GM19397 (cell line): ENCODE measurements around the gene CRB3.

Source experiments
- ATAC-seq: cut with Tn5 transposase; IDR thresholded peaks from one replicate; pipeline ENCODE4 v1.9.1; 2021; ENCODE audit warnings: mild to moderate bottlenecking, moderate library complexity; ENCODE audit not compliant: unreplicated experiment

The CRB3 gene

DNA sequence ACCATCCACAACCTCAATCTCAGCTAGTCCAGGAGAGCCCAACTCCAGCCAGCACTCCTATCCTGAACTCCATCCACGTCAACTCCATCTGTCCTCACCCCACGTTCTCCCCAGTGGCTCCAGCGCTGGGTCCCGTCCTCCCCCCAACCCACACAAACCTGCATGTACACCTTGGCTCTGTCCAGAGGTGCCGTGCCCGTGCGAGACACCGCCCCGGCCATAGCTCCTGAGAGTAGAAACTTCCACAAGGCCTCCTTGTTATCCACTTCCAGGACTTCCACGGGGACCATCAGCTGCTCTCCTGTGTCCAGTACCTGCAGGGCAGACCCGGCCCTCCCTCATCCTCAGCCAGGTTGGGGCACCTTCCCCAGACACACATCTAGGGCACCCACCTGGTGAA is 32.2 kb upstream of the CRB3 start:
- ATAC-seq: no peak

DNA sequence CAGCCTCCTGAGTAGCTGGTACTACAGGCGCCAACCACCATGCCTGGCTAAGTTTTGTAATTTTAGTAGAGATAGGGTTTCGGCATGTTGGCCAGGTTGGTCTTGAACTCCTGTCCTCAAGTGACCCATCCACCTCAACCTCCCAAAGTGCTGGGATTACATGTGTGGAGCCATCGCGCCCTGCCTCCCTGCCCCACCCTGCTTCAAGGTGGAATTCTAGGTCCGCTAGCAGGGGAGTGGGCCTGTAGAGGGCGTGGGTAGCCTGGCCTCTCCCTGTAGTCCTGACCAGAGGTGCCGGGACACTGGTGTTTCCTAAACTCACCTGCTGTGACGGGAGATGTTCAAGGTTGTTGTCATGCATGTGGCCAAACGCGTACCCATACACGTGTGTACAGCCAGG is 30.9 kb upstream of the CRB3 start:
- no peak for ATAC-seq

GRCh38 chr19:6433663-6434062 is 30.4 kb upstream of the CRB3 start, which contains the start of gene SLC25A41:
Gene SLC25A41, minus strand, starts transcription at chr19:6433763. Its CDS starts 70 bp downstream, at chr19:6433693.
- no peak for ATAC-seq

DNA sequence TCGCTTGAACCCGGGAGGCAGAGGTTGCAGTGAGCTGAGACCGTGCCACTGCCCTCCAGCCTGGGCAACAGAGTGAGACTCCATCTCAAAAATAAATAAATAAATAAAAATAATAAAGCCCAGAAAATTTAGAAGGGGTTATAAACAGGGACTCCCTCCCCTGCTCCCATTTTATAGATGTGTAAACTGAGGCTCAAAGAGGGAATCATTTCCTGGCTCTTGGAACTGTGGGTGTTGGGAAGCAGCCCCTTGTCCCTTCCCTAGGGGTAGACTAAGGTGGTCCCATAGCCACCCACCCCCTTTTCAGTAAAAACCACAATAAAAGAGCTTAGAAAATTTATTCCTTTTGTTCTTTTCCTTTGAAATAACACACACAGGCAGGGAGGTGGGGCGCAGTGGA is 24.3 kb upstream of the CRB3 start:
- ATAC-seq: no peak

GRCh38 chr19:6440905-6441304 is 23.2 kb upstream of the CRB3 start:
- no peak for ATAC-seq

GRCh38 chr19:6442087-6442688 is 21.9 kb upstream of the CRB3 start:
- ATAC-seq: no peak

DNA sequence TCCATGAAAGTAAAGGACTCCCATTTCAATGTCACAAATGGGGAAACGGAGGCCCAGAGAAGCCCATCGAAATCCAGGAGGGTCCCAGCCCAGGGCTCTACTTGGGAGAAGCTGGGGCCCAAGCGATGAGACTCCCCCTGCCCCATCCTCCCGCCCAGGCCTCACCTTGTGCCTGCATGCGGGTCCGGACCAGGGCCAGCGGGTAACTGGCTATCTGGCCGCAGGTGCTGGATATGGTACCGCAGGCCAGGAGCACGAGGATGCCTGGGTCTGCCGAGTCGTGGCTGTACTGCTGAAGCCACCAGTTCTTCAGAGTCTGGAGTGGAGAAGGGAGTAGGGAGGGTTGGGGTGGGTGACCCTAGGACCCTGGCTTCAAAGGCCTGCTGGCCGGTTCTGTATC is 20.1 kb upstream of the CRB3 start:
- ATAC-seq: no peak

GRCh38 chr19:6446452-6446851 is 17.6 kb upstream of the CRB3 start:
- ATAC-seq: no peak

GRCh38 chr19:6448045-6448444 is 16.0 kb upstream of the CRB3 start:
- ATAC-seq: no peak

DNA sequence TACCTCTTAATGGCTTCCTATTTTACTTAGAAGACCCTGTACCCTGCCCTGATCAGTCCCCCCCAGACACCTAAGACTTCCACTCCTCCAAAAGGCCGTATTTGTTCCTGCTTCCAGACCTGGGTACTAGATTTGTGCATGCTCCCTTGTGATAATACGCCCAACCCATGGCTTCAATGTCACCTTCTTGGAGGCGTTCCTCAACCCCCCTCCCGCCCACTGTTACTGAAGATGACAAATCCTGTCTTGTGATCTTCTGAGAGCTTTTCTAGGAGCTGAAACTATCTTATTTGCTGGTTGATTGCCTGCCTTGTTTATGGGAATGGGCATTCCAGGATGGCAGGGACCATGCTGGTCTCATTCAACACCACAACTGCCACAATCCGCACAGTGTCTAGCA is 13.9 kb upstream of the CRB3 start:
- ATAC-seq: no peak

GRCh38 chr19:6451583-6452222 is 12.4 kb upstream of the CRB3 start:
- ATAC-seq: no peak

GRCh38 chr19:6452223-6452614 is 11.9 kb upstream of the CRB3 start:
- no peak for ATAC-seq

GRCh38 chr19:6452899-6453298 is 11.2 kb upstream of the CRB3 start:
- no peak for ATAC-seq

DNA sequence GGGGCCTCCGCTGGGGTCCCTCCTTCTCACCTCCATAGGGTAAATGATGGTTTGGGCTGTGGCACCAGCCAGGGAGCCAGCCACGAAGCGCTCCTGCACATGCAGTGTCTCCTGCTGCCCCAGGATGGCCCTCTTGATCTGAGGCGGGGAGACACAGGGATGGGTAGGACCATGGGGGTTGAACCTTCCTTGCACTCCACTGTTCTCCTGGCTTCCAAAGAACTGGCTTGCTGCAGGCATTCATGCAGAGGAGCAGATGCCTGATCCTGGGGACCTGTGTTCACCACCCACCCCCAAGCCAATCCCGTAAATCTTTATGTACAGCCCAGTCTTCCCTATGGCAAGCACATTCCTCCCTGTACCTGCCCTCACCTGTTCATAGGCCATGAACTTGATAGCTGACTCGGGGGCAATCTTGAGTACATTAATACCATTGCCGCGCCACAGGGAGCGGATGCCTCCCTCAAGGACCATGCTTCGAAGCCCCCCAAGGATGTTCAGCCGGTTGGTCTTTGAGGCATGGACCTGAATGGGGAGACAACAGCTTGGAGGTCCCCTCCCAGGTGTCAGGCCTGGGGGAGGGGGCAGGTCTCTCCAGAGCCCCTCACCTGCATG is 10.0 kb upstream of the CRB3 start:
- ATAC-seq: no peak

DNA sequence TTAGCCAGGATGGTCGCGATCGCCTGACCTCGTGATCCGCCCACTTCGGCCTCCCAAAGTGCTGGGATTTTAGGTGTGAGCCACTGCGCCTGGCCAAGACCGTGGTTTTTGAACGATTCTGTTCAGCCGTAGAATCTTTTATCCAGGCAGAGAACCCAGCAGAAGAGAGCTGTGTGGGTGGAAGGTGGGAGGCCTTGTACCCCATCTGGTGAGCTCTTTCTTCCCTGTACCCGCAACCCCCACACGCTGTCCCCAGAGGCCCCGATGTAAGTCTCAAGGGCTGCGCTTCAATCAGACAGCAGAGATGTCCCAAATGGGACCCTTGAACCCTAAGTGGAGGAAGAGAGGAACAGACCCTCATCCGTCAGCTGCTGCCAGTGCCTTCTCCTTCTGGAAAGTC is 8.1 kb upstream of the CRB3 start:
- ATAC-seq: no peak

DNA sequence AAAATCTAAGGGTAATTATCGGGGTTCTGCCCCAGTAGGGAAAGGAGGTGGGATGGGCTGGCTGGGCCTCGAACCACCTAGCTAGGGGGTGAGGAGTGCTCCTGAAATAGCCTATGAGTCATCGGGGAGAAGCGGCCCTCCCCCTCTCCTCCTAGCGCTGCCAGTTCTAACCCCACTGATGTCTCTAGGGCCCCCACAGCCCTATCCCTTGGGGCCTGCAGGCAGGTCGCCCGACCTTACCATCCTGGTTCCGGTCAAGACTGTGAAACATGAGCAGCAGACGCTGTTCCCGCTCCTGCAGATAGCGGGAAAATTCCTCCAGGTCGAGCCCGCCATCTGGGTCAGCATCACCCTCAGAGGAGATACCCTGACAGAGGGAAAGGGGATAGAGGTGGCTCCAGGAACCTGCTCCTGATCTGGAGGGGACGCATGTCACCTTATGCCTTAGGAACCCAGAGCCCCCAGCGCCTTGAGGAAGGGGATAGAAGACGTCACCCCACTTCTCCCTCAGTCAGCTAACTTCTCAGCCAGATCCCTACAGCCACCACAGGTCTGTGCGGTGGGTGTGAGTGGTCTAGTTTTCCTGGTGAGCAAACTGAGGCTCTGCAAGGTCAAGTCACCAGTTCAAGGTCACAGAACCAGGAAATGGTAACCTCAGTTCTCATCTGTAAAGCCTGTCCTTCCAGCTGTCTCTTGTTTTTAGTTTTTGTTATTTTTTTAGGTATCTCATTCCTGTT is 5.9 kb upstream of the CRB3 start:
- no peak for ATAC-seq

GRCh38 chr19:6458695-6459261 is 5.3 kb upstream of the CRB3 start:
- no peak for ATAC-seq

DNA sequence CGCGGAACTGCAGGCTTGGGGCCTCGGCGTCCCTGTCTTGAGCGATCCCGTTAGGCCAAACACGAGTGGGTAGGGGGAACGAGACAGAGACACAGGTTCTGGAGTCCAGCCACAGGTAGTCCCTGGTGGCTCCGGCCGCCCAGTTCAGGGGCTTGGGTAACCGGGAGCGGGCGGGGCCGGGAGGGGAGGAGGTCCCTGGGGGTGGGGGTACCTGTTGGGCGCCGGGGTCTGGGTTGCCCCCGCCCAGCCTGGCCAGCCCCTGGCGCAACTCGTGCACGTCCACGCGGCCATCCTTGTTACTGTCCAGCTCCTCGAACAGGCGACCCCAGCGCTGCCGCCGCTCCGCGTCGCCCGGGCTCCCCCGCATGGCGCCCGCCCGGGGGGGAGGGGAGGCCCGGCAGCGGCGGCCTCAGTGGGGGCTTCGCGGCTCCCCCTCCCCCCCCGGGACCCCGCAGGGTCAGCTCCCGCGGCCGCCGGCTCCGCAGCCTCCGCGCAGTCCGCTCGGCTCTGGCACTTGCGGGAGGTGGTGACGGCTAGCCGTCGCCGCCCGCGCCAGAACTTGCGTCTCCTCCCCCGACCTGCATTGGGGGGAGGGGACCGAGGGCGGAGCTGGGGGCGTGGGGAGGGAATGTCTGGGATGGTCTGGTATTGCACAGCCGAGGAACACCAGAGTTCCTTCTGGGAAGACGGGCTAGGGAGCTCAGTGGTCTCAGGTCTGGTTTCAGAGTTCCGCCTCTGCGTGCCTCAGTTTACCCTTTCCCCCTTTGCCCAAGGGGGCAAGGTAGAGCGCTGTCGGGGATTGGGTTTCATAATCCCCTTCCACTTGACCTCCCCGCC is 4.6 kb upstream of the CRB3 start, which contains the start of gene SLC25A23:
Gene SLC25A23, minus strand, starts transcription at position 531 of the 837 bp plus-strand sequence. Its CDS starts 164 bp downstream, at position 367.
- ATAC-seq: peak; percentile 39

- ATAC-seq: peak; percentile 81
Observed at GRCh38 chr19:6460099-6460884, 3.8 kb upstream of the CRB3 start.

GRCh38 chr19:6465006-6465405 is 935 bp downstream of the CRB3 start:
- ATAC-seq: no peak
